Measurements from ENCODE around the gene PNMA8C.

PNMA8C gene

DNA sequence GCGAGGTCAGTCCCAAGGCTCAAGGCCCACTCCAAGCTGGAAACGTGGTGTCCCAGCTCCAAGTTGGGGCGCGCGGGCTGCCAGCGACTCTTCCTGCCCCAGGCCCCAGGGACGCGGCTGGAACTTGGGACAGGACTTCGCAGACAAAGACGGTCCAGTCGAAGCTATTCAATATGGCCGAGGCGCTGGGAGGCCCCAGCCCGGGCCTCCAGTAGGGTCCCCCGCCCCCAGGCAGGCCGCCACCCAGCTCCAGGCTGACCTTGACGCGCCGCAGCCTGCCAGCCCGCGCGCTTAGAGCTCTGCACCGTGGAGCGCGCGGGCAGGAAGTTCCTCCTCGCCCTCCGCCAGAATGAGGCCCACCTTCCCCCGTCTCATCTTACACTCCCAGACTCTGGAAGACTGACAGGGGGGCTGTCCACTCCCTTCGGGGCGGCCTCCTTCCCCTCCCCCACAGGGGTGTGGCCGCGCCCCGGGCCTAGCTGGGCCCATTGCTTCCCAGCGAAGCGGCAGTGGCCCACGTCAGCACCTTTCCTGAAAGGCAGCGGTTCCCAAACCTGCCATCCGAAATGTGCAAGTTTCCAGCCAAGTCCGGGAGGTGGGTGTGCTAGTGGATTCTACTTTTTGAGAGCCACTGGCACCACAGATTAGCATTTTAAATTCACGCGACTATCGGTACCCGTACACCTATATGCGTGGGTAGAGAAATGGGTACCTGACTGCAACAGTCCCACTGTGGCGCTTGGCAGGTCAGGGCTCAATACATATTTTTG is 15.3 kb downstream of the PNMA8C start, which contains the start of gene CCDC8 (continued):
- TF ChIP-seq OVOL3 (tag by site-specific recombination; IDR thresholded peaks at IDR 0.05) (no peak), ZNF768 (tag by site-specific recombination; IDR thresholded peaks at IDR 0.05) (no peak), ZIC2 (tag by site-specific recombination; IDR thresholded peaks at IDR 0.05) (peak; percentile 67), ZNF670 (tag by site-specific recombination; IDR thresholded peaks at IDR 0.05; ENCODE audit: low read depth) (no peak), ZNF654 (tag by site-specific recombination; IDR thresholded peaks at IDR 0.05; ENCODE audit: low read depth) (no peak), ZNF266 (tag by site-specific recombination; IDR thresholded peaks at IDR 0.05; ENCODE audit: low read depth) (no peak), ZNF169 (tag by site-specific recombination; IDR thresholded peaks at IDR 0.05) (no peak), ZNF394 (tag by site-specific recombination; IDR thresholded peaks at IDR 0.05; ENCODE audit: borderline replicate concordance) (no peak; the same call in 1 of the 2 replicates), ZFP69B (tag by site-specific recombination; IDR thresholded peaks at IDR 0.05) (peak; percentile 95), ZNF391 (tag by site-specific recombination; IDR thresholded peaks at IDR 0.05; ENCODE audit: borderline replicate concordance, low read depth) (no peak), ZNF76 (tag by site-specific recombination; IDR thresholded peaks at IDR 0.05; ENCODE audit: borderline replicate concordance, low read depth) (no peak), SCRT2 (tag by site-specific recombination; IDR thresholded peaks at IDR 0.05) (0 out of 2 replicates have a peak, but pooled peaks have one; percentile 89), ZFP3 (tag by site-specific recombination; IDR thresholded peaks at IDR 0.05; ENCODE audit: low read depth) (no peak), ZNF16 (tag by site-specific recombination; IDR thresholded peaks at IDR 0.05; ENCODE audit: low read depth) (no peak), ZNF501 (tag by site-specific recombination; IDR thresholded peaks at IDR 0.05) (peak; percentile 67), SP3 (tag by site-specific recombination; IDR thresholded peaks at IDR 0.05) (peak; percentile 96), GLI4 (tag by site-specific recombination; IDR thresholded peaks at IDR 0.05) (no peak), ZNF561 (tag by site-specific recombination; IDR thresholded peaks at IDR 0.05; ENCODE audit: borderline replicate concordance) (peak; percentile 89; the same call in 1 of the 2 replicates), IKZF3 (tag by site-specific recombination; IDR thresholded peaks at IDR 0.05) (peak; percentile 91), ZNF426 (tag by site-specific recombination; IDR thresholded peaks at IDR 0.05) (no peak)
- TF ChIP-seq, protein P1, sequence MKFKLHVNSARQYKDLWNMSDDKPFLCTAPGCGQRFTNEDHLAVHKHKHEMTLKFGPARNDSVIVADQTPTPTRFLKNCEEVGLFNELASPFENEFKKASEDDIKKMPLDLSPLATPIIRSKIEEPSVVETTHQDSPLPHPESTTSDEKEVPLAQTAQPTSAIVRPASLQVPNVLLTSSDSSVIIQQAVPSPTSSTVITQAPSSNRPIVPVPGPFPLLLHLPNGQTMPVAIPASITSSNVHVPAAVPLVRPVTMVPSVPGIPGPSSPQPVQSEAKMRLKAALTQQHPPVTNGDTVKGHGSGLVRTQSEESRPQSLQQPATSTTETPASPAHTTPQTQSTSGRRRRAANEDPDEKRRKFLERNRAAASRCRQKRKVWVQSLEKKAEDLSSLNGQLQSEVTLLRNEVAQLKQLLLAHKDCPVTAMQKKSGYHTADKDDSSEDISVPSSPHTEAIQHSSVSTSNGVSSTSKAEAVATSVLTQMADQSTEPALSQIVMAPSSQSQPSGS (tag by site-specific recombination; IDR thresholded peaks at IDR 0.05; ENCODE audit: low read depth), result no peak
- TF ChIP-seq, protein P2, sequence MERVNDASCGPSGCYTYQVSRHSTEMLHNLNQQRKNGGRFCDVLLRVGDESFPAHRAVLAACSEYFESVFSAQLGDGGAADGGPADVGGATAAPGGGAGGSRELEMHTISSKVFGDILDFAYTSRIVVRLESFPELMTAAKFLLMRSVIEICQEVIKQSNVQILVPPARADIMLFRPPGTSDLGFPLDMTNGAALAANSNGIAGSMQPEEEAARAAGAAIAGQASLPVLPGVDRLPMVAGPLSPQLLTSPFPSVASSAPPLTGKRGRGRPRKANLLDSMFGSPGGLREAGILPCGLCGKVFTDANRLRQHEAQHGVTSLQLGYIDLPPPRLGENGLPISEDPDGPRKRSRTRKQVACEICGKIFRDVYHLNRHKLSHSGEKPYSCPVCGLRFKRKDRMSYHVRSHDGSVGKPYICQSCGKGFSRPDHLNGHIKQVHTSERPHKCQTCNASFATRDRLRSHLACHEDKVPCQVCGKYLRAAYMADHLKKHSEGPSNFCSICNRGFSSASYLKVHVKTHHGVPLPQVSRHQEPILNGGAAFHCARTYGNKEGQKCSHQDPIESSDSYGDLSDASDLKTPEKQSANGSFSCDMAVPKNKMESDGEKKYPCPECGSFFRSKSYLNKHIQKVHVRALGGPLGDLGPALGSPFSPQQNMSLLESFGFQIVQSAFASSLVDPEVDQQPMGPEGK (tag by site-specific recombination; IDR thresholded peaks at IDR 0.05), result peak; percentile 94
- TF ChIP-seq, protein P3, sequence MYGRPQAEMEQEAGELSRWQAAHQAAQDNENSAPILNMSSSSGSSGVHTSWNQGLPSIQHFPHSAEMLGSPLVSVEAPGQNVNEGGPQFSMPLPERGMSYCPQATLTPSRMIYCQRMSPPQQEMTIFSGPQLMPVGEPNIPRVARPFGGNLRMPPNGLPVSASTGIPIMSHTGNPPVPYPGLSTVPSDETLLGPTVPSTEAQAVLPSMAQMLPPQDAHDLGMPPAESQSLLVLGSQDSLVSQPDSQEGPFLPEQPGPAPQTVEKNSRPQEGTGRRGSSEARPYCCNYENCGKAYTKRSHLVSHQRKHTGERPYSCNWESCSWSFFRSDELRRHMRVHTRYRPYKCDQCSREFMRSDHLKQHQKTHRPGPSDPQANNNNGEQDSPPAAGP (tag by site-specific recombination; IDR thresholded peaks at IDR 0.05), result peak; percentile 51; the same call in 1 of the 2 replicates
- TF ChIP-seq, protein P4, sequence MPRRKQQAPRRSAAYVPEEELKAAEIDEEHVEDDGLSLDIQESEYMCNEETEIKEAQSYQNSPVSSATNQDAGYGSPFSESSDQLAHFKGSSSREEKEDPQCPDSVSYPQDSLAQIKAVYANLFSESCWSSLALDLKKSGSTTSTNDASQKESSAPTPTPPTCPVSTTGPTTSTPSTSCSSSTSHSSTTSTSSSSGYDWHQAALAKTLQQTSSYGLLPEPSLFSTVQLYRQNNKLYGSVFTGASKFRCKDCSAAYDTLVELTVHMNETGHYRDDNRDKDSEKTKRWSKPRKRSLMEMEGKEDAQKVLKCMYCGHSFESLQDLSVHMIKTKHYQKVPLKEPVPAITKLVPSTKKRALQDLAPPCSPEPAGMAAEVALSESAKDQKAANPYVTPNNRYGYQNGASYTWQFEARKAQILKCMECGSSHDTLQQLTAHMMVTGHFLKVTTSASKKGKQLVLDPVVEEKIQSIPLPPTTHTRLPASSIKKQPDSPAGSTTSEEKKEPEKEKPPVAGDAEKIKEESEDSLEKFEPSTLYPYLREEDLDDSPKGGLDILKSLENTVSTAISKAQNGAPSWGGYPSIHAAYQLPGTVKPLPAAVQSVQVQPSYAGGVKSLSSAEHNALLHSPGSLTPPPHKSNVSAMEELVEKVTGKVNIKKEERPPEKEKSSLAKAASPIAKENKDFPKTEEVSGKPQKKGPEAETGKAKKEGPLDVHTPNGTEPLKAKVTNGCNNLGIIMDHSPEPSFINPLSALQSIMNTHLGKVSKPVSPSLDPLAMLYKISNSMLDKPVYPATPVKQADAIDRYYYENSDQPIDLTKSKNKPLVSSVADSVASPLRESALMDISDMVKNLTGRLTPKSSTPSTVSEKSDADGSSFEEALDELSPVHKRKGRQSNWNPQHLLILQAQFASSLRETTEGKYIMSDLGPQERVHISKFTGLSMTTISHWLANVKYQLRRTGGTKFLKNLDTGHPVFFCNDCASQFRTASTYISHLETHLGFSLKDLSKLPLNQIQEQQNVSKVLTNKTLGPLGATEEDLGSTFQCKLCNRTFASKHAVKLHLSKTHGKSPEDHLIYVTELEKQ (tag by site-specific recombination; IDR thresholded peaks at IDR 0.05; ENCODE audit: borderline replicate concordance), result peak; percentile 50; the same call in 1 of the 2 replicates
- TF ChIP-seq, protein P5, sequence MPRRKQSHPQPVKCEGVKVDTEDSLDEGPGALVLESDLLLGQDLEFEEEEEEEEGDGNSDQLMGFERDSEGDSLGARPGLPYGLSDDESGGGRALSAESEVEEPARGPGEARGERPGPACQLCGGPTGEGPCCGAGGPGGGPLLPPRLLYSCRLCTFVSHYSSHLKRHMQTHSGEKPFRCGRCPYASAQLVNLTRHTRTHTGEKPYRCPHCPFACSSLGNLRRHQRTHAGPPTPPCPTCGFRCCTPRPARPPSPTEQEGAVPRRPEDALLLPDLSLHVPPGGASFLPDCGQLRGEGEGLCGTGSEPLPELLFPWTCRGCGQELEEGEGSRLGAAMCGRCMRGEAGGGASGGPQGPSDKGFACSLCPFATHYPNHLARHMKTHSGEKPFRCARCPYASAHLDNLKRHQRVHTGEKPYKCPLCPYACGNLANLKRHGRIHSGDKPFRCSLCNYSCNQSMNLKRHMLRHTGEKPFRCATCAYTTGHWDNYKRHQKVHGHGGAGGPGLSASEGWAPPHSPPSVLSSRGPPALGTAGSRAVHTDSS (tag by site-specific recombination; IDR thresholded peaks at IDR 0.05), result no peak
- TF ChIP-seq, protein P6, sequence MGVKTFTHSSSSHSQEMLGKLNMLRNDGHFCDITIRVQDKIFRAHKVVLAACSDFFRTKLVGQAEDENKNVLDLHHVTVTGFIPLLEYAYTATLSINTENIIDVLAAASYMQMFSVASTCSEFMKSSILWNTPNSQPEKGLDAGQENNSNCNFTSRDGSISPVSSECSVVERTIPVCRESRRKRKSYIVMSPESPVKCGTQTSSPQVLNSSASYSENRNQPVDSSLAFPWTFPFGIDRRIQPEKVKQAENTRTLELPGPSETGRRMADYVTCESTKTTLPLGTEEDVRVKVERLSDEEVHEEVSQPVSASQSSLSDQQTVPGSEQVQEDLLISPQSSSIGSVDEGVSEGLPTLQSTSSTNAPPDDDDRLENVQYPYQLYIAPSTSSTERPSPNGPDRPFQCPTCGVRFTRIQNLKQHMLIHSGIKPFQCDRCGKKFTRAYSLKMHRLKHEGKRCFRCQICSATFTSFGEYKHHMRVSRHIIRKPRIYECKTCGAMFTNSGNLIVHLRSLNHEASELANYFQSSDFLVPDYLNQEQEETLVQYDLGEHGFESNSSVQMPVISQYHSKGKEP (tag by site-specific recombination; IDR thresholded peaks at IDR 0.05), result no peak

Data from HEK293 (cell line).